Measurements from ENCODE around the gene PICK1. TPM values are rescaled to one million over a fixed set of nuclear protein-coding genes. Genes with fewer than 3 reads are reported as not detected.

Gene PICK1
- total RNA-seq, 1 experiment from 2014 or later = 21.3 TPM

GRCh38 chr22:38082986-38083710, 25.9 kb downstream of the PICK1 start:
- no peak overlapping the region for H3K27ac ChIP-seq (ENCODE audit: low read length)
- no peaks in the 10 kb centered on the region for H3K9me3 ChIP-seq (ENCODE audit: control insufficient read depth, insufficient read depth, low read depth, low read length)
- POLR2A ChIA-PET = interaction anchor here (0.6 kb wide), 1 partner anchor 238 kb away, joined by 3 read pairs; no protein-coding TSS in a partner anchor
- ATAC-seq (no peak), DNase-seq (ENCODE audit: low read depth, low spot score) (no peak)
- H3K4me3 ChIP-seq (ENCODE audit: low read depth in 2 of 2, low read length in 2 of 2) = no peak overlapping the region
- no peak for TF ChIP-seq SIN3A (IDR thresholded peaks at IDR 0.05; ENCODE audit: borderline replicate concordance, insufficient read depth, low read depth, low read length)
- TF ChIP-seq TCF7L2 (IDR thresholded peaks at IDR 0.05; ENCODE audit: low read depth, low read length) = no peak
- no peak for TF ChIP-seq POLR2AphosphoS5 (IDR thresholded peaks at IDR 0.05; ENCODE audit: low read depth, low read length)
- no peak for TF ChIP-seq REST (IDR thresholded peaks at IDR 0.05; ENCODE audit: insufficient read depth in 1 of 2, low read depth in 2 of 2, low read length in 1 of 2)
- no peak for TF ChIP-seq CTCF (IDR thresholded peaks at IDR 0.05)
- intact Hi-C loops (cut with micrococcal nuclease; ENCODE audit: unreplicated experiment) (no loop called here), in situ Hi-C loops (cut with HindIII; ENCODE audit: low pct_unique_long_range_greater_than_20kb, low sequenced_read_pairs) (no loop called here)
- CTCF ChIA-PET = interaction anchor here (1.0 kb wide), 1 partner anchor 26 kb away, joined by 5 read pairs; no protein-coding TSS in a partner anchor
- H3K27me3 ChIP-seq (ENCODE audit: control insufficient read depth, insufficient read depth, low read length) = no peaks in the 10 kb centered on the region
- no peaks in the 10 kb centered on the region for H3K36me3 ChIP-seq (ENCODE audit: control insufficient read depth, insufficient read depth, low read length)
- H3K4me1 ChIP-seq (ENCODE audit: control insufficient read depth, insufficient read depth, low read length) = no peaks in the 10 kb centered on the region; the same call in 1 of the 2 replicates
- BruUV-seq (replicated peaks) = no TSS peak

- Histone ChIP-seq H3K27me3 (ENCODE audit: control insufficient read depth, insufficient read depth, low read length) (no peaks in the 10 kb centered on the region), H3K9me3 (ENCODE audit: control insufficient read depth, insufficient read depth, low read depth, low read length) (no peaks in the 10 kb centered on the region), H3K4me3 (ENCODE audit: low read depth in 2 of 2, low read length in 2 of 2) (no peak within 1 kb of the TSS), H3K27ac (ENCODE audit: low read length) (no peak within 1 kb of the TSS), H3K36me3 (ENCODE audit: control insufficient read depth, insufficient read depth, low read length) (no peaks in the 10 kb centered on the region), H3K4me1 (ENCODE audit: control insufficient read depth, insufficient read depth, low read length) (no peaks in the 10 kb centered on the region; the same call in 1 of the 2 replicates)
- DNase-seq (ENCODE audit: low read depth, low spot score) (no peak), ATAC-seq (no peak)
- TF ChIP-seq POLR2AphosphoS5 (IDR thresholded peaks at IDR 0.05; ENCODE audit: low read depth, low read length) (no peak), REST (IDR thresholded peaks at IDR 0.05; ENCODE audit: insufficient read depth in 1 of 2, low read depth in 2 of 2, low read length in 1 of 2) (no peak), SIN3A (IDR thresholded peaks at IDR 0.05; ENCODE audit: borderline replicate concordance, insufficient read depth, low read depth, low read length) (no peak), CTCF (IDR thresholded peaks at IDR 0.05) (no peak), TCF7L2 (IDR thresholded peaks at IDR 0.05; ENCODE audit: low read depth, low read length) (no peak)
- no TSS peak for BruUV-seq (replicated peaks)
- in situ Hi-C loops (cut with HindIII; ENCODE audit: low pct_unique_long_range_greater_than_20kb, low sequenced_read_pairs) = no loop called here
- POLR2A ChIA-PET = interaction anchor here (0.6 kb wide), 1 partner anchor 237 kb away, joined by 3 read pairs; no protein-coding TSS in a partner anchor
- intact Hi-C loops (cut with micrococcal nuclease; ENCODE audit: unreplicated experiment) = no loop called here
- CTCF ChIA-PET = interaction anchor here (0.6 to 1.0 kb wide), 2 partner anchors 26 to 28 kb away, joined by 5 to 8 read pairs; no protein-coding TSS in a partner anchor
Observed at GRCh38 chr22:38083931-38084631, 26.9 kb downstream of the PICK1 start, which contains the start of gene SLC16A8. Gene SLC16A8, minus strand, starts transcription at chr22:38084184. Its CDS starts 1,311 bp downstream, at chr22:38082873.
